Esophagus muscularis mucosa (tissue), 4 donors: ENCODE measurements around the gene SLC5A6. TPM values are rescaled to one million over a fixed set of nuclear protein-coding genes. Genes with fewer than 3 reads are reported as not detected.

Source experiments
- DNase-seq: peaks from one replicate; pipeline ENCODE4 v3.0.0-alpha.2; 2017; ENCODE audit errors: extremely low spot score
- H3K27ac ChIP-seq, 4 donors: fragments of 200-600 bp; sonication (generic); replicated peaks in 1 of 4; 1 replicate in 3 of 4; 2 replicates in 1 of 4; pipeline ENCODE4 v1.5.1; 2016 to 2019; ENCODE audit warnings: mild to moderate bottlenecking in 1 of 4
- H3K27me3 ChIP-seq, 4 donors: fragments of 200-600 bp; sonication (generic); one replicate each; pipeline versions ENCODE4 v1.5.1 to v1.6.0; 2016 to 2019
- H3K36me3 ChIP-seq, 4 donors: fragments of 200-600 bp; sonication (generic); one replicate each; pipeline ENCODE4 v1.5.1; 2016 to 2019
- H3K4me1 ChIP-seq, 4 donors: fragments of 200-600 bp; sonication (generic); one replicate each; pipeline ENCODE4 v1.5.1; 2016 to 2019
- H3K4me3 ChIP-seq, 4 donors: fragments of 200-600 bp; sonication (generic); 1 replicate in 2 of 4; 2 replicates in 2 of 4; pipeline ENCODE4 v1.5.1; 2016 to 2019; ENCODE audit warnings: mild to moderate bottlenecking in 4 of 4, moderate library complexity in 1 of 4
- H3K9me3 ChIP-seq, 4 donors: fragments of 200-600 bp; sonication (generic); 1 replicate in 3 of 4; 2 replicates in 1 of 4; pipeline ENCODE4 v1.5.1; 2016 to 2019
- EP300 ChIP-seq: sonication (generic); formaldehyde crosslinking; IDR thresholded peaks from one replicate; pipeline ENCODE4 v1.6.1; 2017; ENCODE audit warnings: antibody characterized with exemption
- POLR2A ChIP-seq: fragments of 450-650 bp; IDR thresholded peaks from one replicate; pipeline ENCODE4 v1.6.1; 2017; ENCODE audit warnings: antibody characterized with exemption, moderate library complexity, mild to moderate bottlenecking, low read depth
- POLR2AphosphoS5 ChIP-seq, 2 donors: sonication (generic); formaldehyde crosslinking; IDR thresholded peaks; one replicate each; pipeline ENCODE4 v1.6.1; 2017; ENCODE audit warnings: antibody characterized with exemption in 2 of 2
- WGBS: methylation state at CpG from one replicate; pipeline ENCODE4 v1.1.5; 2018; 5-methylcytosine and 5-hydroxymethylcytosine counted together
- intact Hi-C: fragments of 100-400 bp; cut with DNase I; formaldehyde crosslinking; loops from one replicate; pipeline ENCODE4 v1.15.1; 2023
- total RNA-seq, 4 donors: library from RNA; depleted of rRNA; stranded (reverse); fragments of >200 nt; gene quantifications; one replicate each; pipeline versions ENCODE4 v1.1.0 to v1.2.1, GENCODE V29; 2016
- TF ChIP-seq, protein P1 (sequence below), 3 experiments: fragments of 200-600 bp in 2 of 3; fragments of 450-650 bp in 1 of 3; sonication (generic) in 2 of 3; IDR thresholded peaks; one replicate each; pipeline ENCODE4 v1.5.1; 2017 to 2019; ENCODE audit warnings: antibody characterized with exemption in 3 of 3, mild to moderate bottlenecking in 2 of 3, moderate library complexity in 1 of 3

Gene SLC5A6
- total RNA-seq, 4 donors from 2014 or later = 7.5 to 21.5 (median 13.6) TPM

DNA sequence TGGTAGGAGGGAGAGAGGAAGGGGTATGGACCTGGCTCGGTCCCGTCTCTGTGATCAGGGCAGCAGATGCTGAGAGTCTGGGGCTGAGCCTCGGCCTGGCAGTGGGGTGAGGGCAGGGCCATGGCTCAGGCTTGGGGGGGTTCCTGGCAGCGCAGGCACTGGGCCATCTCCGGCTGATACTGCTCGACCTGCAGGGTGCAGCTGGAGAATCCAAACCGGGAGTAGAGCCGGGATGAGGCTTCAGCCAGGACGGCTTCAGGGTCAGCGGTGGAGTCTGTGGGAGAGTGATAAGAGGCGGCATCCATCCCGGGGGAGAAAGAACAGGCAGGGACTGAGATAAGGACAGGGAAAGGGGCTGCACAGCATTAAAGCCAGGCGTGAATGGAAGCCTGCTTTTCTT is 43.1 kb upstream of the SLC5A6 start:
- no peak for TF ChIP-seq POLR2A
- H3K4me3 ChIP-seq = no peak overlapping the region
- DNase-seq = no peak
- no peaks in the 10 kb centered on the region for H3K36me3 ChIP-seq
- intact Hi-C loops = no loop called here
- H3K27ac ChIP-seq = no peak overlapping the region
- H3K27me3 ChIP-seq = peaks cover 0 to 93% (median 9%) of the 10 kb centered on the region in 4 donors
- H3K9me3 ChIP-seq = no peaks in the 10 kb centered on the region
- peaks cover 0 to 4% (median 2%) of the 10 kb centered on the region in 4 donors for H3K4me1 ChIP-seq
- WGBS = 33% methylated on average over 13 of the region's 13 CpGs

DNA sequence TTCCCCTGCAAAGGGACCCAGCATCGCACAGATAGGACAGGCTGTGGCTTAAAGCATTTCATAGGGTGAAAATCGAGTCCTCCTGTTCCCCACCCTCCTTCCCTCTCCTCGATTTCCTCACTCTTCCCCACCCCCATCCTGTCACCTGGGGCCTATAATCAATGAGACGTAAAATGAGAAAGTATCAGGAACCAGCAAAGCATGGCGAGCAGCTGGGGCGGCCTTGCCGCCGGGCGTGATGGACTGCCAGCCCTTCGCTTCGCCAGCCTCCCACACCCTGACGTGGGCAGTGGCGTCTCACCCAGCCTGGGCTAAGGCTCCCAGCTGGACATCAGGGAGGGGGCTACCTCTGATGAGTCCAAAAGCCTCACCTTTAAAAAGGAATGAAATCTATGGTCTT is 39.7 kb upstream of the SLC5A6 start:
- H3K36me3 ChIP-seq = no peaks in the 10 kb centered on the region
- intact Hi-C loops = no loop called here
- peaks cover 0 to 74% (median 7%) of the 10 kb centered on the region in 4 donors for H3K27me3 ChIP-seq
- peaks cover 0 to 6% (median 2%) of the 10 kb centered on the region in 4 donors for H3K4me1 ChIP-seq
- 82% methylated on average over 11 of the region's 13 CpGs for WGBS
- no peak overlapping the region for H3K4me3 ChIP-seq
- DNase-seq = no peak
- no peak overlapping the region for H3K27ac ChIP-seq
- TF ChIP-seq POLR2AphosphoS5 (IDR thresholded peaks at IDR 0.05) (no peak), EP300 (no peak), POLR2A (no peak)
- TF ChIP-seq, protein P1, sequence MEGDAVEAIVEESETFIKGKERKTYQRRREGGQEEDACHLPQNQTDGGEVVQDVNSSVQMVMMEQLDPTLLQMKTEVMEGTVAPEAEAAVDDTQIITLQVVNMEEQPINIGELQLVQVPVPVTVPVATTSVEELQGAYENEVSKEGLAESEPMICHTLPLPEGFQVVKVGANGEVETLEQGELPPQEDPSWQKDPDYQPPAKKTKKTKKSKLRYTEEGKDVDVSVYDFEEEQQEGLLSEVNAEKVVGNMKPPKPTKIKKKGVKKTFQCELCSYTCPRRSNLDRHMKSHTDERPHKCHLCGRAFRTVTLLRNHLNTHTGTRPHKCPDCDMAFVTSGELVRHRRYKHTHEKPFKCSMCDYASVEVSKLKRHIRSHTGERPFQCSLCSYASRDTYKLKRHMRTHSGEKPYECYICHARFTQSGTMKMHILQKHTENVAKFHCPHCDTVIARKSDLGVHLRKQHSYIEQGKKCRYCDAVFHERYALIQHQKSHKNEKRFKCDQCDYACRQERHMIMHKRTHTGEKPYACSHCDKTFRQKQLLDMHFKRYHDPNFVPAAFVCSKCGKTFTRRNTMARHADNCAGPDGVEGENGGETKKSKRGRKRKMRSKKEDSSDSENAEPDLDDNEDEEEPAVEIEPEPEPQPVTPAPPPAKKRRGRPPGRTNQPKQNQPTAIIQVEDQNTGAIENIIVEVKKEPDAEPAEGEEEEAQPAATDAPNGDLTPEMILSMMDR (IDR thresholded peaks at IDR 0.05) = no peak
- no peaks in the 10 kb centered on the region for H3K9me3 ChIP-seq

DNA sequence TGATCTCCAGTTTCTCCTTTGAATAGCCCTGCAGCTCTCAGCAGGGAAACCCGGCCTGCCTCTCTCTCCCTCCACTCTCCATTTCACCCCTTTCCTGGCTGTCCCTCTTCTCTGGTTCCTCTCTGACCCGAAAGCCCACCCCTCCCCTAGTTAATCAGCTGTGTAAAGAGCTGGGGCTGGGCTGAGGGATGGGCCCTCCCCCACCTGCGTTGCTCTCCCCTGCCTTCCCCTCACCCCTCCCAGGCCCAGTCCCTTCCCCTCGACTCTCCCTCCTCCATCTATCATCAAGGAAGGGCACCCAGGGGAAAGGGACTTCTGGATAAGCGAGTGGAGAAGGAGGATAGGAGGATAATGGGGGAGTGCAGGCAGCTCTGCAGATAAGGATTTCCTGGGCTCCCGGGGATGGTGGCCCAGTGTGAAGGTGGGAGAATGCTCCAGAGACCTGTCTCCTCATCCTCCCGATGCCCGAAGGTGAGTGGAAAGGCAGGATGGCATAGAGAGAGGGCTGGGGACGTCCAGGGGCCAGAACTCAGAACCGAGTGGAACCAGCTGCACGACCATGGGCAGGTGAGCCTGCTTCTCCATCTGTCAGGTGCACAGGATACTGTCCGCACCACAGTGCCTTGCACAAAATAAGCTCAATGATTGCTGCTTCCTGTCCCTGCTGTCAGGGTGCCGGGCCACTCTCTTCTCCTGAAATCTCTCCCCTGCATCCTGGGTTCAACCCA is 38.7 kb upstream of the SLC5A6 start:
- Histone ChIP-seq H3K9me3 (no peaks in the 10 kb centered on the region), H3K4me3 (no peak overlapping the region), H3K4me1 (peaks cover 0 to 6% (median 2%) of the 10 kb centered on the region in 4 donors), H3K27me3 (peaks cover 0 to 65% (median 7%) of the 10 kb centered on the region in 4 donors), H3K27ac (no peak overlapping the region), H3K36me3 (no peaks in the 10 kb centered on the region)
- 54% methylated on average over 11 of the region's 13 CpGs for WGBS
- TF ChIP-seq POLR2AphosphoS5 (IDR thresholded peaks at IDR 0.05) = no peak
- TF ChIP-seq, protein P1 (IDR thresholded peaks at IDR 0.05) = no peak
- TF ChIP-seq POLR2A = no peak
- TF ChIP-seq EP300 = no peak
- DNase-seq = no peak
- intact Hi-C loops = no loop called here

DNA sequence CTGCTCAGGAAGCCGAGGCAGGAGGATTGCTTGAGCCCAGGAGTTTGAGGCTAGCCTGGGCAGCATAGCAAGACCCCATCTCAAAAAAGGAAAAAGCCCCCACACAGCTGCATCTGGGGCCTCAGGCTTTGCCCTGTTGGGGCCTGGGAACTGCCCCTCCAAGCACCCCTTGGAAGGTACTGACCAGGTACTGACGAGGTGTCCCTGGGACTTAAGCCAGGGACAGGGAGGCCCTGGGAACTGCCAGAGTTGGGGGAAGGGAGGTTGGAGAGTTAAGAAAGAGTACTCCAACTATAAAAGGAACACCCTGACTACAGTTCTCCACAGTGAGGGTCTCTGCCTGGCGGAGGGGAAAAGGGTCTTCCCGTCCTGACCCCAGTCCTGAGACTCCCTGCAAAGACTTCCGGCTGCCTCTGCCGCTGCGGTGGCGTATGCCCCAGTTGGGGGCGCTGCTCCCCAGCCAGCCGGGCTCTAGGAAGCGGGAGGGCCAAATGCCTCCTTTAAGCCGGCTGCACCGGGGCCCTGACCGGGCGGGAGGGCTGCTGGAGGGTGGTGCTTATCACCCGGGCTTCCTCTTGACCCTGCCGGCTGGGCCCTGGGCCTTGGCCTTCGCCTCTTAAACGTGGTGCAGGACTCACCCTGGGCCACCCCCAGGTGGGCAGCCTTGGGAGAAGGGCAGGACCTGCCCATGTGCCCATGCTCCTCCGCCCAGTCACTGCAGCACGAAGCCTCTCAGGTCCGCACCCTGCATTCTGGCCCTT is 38.0 kb upstream of the SLC5A6 start:
- Histone ChIP-seq H3K27me3 (peaks cover 0 to 61% (median 7%) of the 10 kb centered on the region in 4 donors), H3K4me1 (peaks cover 0 to 6% (median 2%) of the 10 kb centered on the region in 4 donors), H3K4me3 (no peak overlapping the region), H3K27ac (no peak overlapping the region), H3K9me3 (no peaks in the 10 kb centered on the region), H3K36me3 (no peaks in the 10 kb centered on the region)
- intact Hi-C loops = no loop called here
- no peak for DNase-seq
- TF ChIP-seq POLR2A = no peak
- TF ChIP-seq, protein P1 (IDR thresholded peaks at IDR 0.05) = peak in 2 of 3 experiments; percentile 11 to 42
- WGBS = 43% methylated on average over 8 of the region's 22 CpGs

DNA sequence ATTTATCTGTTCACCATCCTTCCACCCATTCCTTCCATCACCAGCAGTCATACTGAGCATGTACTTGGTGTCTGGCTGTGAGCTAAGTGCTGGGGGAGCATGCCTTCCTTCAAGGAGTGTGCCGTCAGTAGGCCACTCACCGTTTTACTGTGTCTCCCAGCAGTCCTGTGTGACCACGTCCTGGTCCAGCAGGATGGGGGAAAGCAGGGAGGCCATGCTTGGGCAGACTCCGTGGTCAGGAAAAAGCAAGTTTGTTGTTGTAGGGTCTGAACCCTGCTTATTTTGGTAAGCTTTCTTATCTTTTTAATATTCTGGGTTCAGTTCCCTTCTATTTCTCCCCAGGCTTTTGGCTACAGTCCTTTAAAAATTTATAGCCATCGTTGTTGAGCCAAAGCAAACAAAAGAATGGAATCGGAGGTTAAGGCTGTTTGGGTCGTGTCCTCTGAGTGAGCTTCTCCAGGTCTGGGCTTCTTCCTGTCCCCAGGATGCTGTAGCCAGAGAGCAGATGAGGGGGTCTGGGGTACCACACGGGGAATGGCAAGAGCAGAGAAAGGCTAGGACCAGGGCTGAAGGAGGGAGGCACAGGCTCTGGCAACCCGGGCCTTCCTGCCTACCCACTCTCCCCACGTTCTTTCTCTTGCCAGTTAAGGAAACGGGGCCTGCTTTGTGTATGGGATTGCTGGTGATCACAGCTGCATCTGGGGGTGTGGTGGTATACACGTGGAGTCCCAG is 37.3 kb upstream of the SLC5A6 start:
- DNase-seq = no peak
- no peak overlapping the region for H3K27ac ChIP-seq
- H3K36me3 ChIP-seq = peaks cover under 1 to 5% (median 1%) of the 10 kb centered on the region in 4 donors
- TF ChIP-seq EP300 (no peak), POLR2A (no peak), POLR2AphosphoS5 (IDR thresholded peaks at IDR 0.05) (no peak)
- TF ChIP-seq, protein P1 (IDR thresholded peaks at IDR 0.05) = no peak
- H3K4me1 ChIP-seq = peaks cover 0 to 6% (median 2%) of the 10 kb centered on the region in 4 donors
- WGBS = 58% methylated on average over 10 of the region's 12 CpGs
- no peak overlapping the region for H3K4me3 ChIP-seq
- intact Hi-C loops = no loop called here
- peaks cover 0 to 54% (median 7%) of the 10 kb centered on the region in 4 donors for H3K27me3 ChIP-seq
- H3K9me3 ChIP-seq = no peaks in the 10 kb centered on the region
